HG03469 (cell line): ENCODE results near the gene SCARB1.

Source experiments
- ATAC-seq: cut with Tn5 transposase; IDR thresholded peaks from one replicate; pipeline ENCODE4 v1.9.1; 2021; ENCODE audit warnings: mild to moderate bottlenecking, moderate library complexity, moderate number of reproducible peaks; ENCODE audit not compliant: unreplicated experiment

The SCARB1 gene

GRCh38 chr12:124844411-124845397 lies 19.0 kb downstream of the SCARB1 start:
- ATAC-seq = no peak

- no peak for ATAC-seq
These were observed 20.7 kb downstream of the SCARB1 start for GRCh38 chr12:124842800-124843510.

- ATAC-seq = no peak
These were observed 21.5 kb downstream of the SCARB1 start for GRCh38 chr12:124842073-124842749.

- ATAC-seq = no peak
These were observed 22.1 kb downstream of the SCARB1 start for GRCh38 chr12:124841558-124841945.

- ATAC-seq = no peak
These were observed 25.5 kb downstream of the SCARB1 start for GRCh38 chr12:124837958-124838803.

- ATAC-seq = no peak
These were observed 26.3 kb downstream of the SCARB1 start for GRCh38 chr12:124837249-124837897.

GRCh38 chr12:124836759-124837158 lies 26.9 kb downstream of the SCARB1 start:
- ATAC-seq = no peak

- ATAC-seq = no peak
These were observed 27.8 kb downstream of the SCARB1 start for GRCh38 chr12:124835656-124836410.

- ATAC-seq = no peak
These were observed 28.8 kb downstream of the SCARB1 start for GRCh38 chr12:124834822-124835221.

GRCh38 chr12:124833693-124834122 lies 30.0 kb downstream of the SCARB1 start:
- ATAC-seq = no peak

GRCh38 chr12:124832856-124833255 lies 30.8 kb downstream of the SCARB1 start:
- no peak for ATAC-seq

- ATAC-seq = no peak
These were observed 32.1 kb downstream of the SCARB1 start for GRCh38 chr12:124831590-124831989.

- ATAC-seq = no peak
These were observed 33.4 kb downstream of the SCARB1 start for GRCh38 chr12:124830306-124830705.

GRCh38 chr12:124829708-124830304 lies 33.9 kb downstream of the SCARB1 start:
- ATAC-seq = no peak

GRCh38 chr12:124829008-124829707 lies 34.5 kb downstream of the SCARB1 start:
- no peak for ATAC-seq

GRCh38 chr12:124828264-124829007 lies 35.2 kb downstream of the SCARB1 start:
- ATAC-seq = no peak

GRCh38 chr12:124827588-124828184 lies 36.0 kb downstream of the SCARB1 start:
- no peak for ATAC-seq
